HAP-1 (cell line): ENCODE data around the gene MCM8.
A peak's percentile ranks its signal among the peaks of the same experiment; 100 is the strongest.

ENCODE experiments used
- DNase-seq, 2 experiments: peaks; one replicate each; pipeline ENCODE4 v3.0.0-alpha.2; 2016 to 2020; ENCODE audit warnings: low spot score in 2 of 2
- H3K27me3 ChIP-seq: fragments of 250-450 bp; sonication (Bioruptor Pico); 2 replicates; pipeline ENCODE4 v1.5.1; 2020; ENCODE audit warnings: low read depth, mild to moderate bottlenecking, moderate library complexity
- H3K36me3 ChIP-seq: fragments of 250-450 bp; sonication (Bioruptor Pico); replicated peaks from 2 replicates; pipeline ENCODE4 v1.5.1; 2020; ENCODE audit warnings: mild to moderate bottlenecking
- H3K4me1 ChIP-seq: fragments of 250-450 bp; sonication (Bioruptor Pico); 2 replicates; pipeline ENCODE4 v1.5.1; 2020; ENCODE audit warnings: mild to moderate bottlenecking
- H3K4me3 ChIP-seq: fragments of 250-450 bp; sonication (Bioruptor Pico); 2 replicates; pipeline ENCODE4 v1.5.1; 2020; ENCODE audit warnings: mild to moderate bottlenecking, moderate library complexity
- H3K9me3 ChIP-seq: fragments of 250-450 bp; sonication (Bioruptor Pico); 2 replicates; pipeline ENCODE4 v1.5.1; 2020; ENCODE audit warnings: mild to moderate bottlenecking, moderate library complexity
- in situ Hi-C: fragments of 300-500 bp; cut with MboI; formaldehyde crosslinking; loops from 3 replicates; pipeline ENCODE4 v1.14.3; 2020; ENCODE audit warnings: low sequenced_read_pairs, inconsistent platforms, mixed read lengths

MCM8 gene

GRCh38 chr20:5996765-5997164 lies 46.3 kb downstream of the MCM8 start:
- Histone ChIP-seq H3K4me3 (no peak overlapping the region), H3K9me3 (no peaks in the 10 kb centered on the region), H3K27me3 (no peaks in the 10 kb centered on the region), H3K36me3 (peaks cover 33% of the 10 kb centered on the region), H3K4me1 (peaks cover 7% of the 10 kb centered on the region)
- no peak for DNase-seq
- in situ Hi-C loops = no loop called here

GRCh38 chr20:5999783-6000182 lies 49.3 kb downstream of the MCM8 start:
- in situ Hi-C loops = no loop called here
- Histone ChIP-seq H3K9me3 (no peaks in the 10 kb centered on the region), H3K4me3 (no peak overlapping the region), H3K27me3 (no peaks in the 10 kb centered on the region), H3K4me1 (no peaks in the 10 kb centered on the region; the same call in 1 of the 2 replicates), H3K36me3 (peaks cover 16% of the 10 kb centered on the region)
- no peak for DNase-seq

- Histone ChIP-seq H3K36me3 (peaks cover 5% of the 10 kb centered on the region), H3K27me3 (no peaks in the 10 kb centered on the region), H3K9me3 (no peaks in the 10 kb centered on the region), H3K4me3 (no peak overlapping the region), H3K4me1 (no peaks in the 10 kb centered on the region; the same call in 1 of the 2 replicates)
- in situ Hi-C loops = no loop called here
- no peak for DNase-seq
Observed at GRCh38 chr20:6000871-6001270, 50.4 kb downstream of the MCM8 start.

GRCh38 chr20:6006603-6006949 lies 56.1 kb downstream of the MCM8 start:
- no peak for DNase-seq
- peaks cover 19% of the 10 kb centered on the region for H3K36me3 ChIP-seq
- peak overlapping the region; percentile 51 for H3K4me3 ChIP-seq
- H3K27me3 ChIP-seq = no peaks in the 10 kb centered on the region
- H3K4me1 ChIP-seq = peaks cover 5% of the 10 kb centered on the region
- H3K9me3 ChIP-seq = no peaks in the 10 kb centered on the region
- in situ Hi-C loops = no loop called here

GRCh38 chr20:6007094-6007528 lies 56.7 kb downstream of the MCM8 start:
- peak in 1 of 2 experiments; percentile 12 for DNase-seq
- H3K9me3 ChIP-seq = no peaks in the 10 kb centered on the region
- H3K4me1 ChIP-seq = peaks cover 5% of the 10 kb centered on the region
- peaks cover 20% of the 10 kb centered on the region for H3K36me3 ChIP-seq
- H3K4me3 ChIP-seq = peak overlapping the region; percentile 51
- in situ Hi-C loops = no loop called here
- H3K27me3 ChIP-seq = no peaks in the 10 kb centered on the region

GRCh38 chr20:6007529-6008103 lies 57.2 kb downstream of the MCM8 start:
- Histone ChIP-seq H3K4me1 (peaks cover 5% of the 10 kb centered on the region), H3K27me3 (no peaks in the 10 kb centered on the region), H3K36me3 (peaks cover 25% of the 10 kb centered on the region), H3K9me3 (no peaks in the 10 kb centered on the region), H3K4me3 (peak overlapping the region; percentile 51)
- in situ Hi-C loops = no loop called here
- DNase-seq = no peak

- H3K4me3 ChIP-seq = peak overlapping the region; percentile 51; the same call in 1 of the 2 replicates
- in situ Hi-C loops = no loop called here
- peak in 1 of 2 experiments; percentile 32 for DNase-seq
Observed at GRCh38 chr20:6008254-6008653, 57.8 kb downstream of the MCM8 start.

GRCh38 chr20:6012179-6012578 lies 61.7 kb downstream of the MCM8 start:
- DNase-seq = no peak
- no peaks in the 10 kb centered on the region for H3K27me3 ChIP-seq
- H3K9me3 ChIP-seq = no peaks in the 10 kb centered on the region
- H3K36me3 ChIP-seq = peaks cover 63% of the 10 kb centered on the region
- H3K4me3 ChIP-seq = no peak overlapping the region
- peaks cover 5% of the 10 kb centered on the region; the same call in 1 of the 2 replicates for H3K4me1 ChIP-seq
- in situ Hi-C loops = no loop called here

More at GRCh38 chr20:6008254-6008653, 57.8 kb downstream of the MCM8 start:
- H3K4me1 ChIP-seq = peaks cover 5% of the 10 kb centered on the region
- H3K36me3 ChIP-seq = peaks cover 28% of the 10 kb centered on the region
- no peaks in the 10 kb centered on the region for H3K9me3 ChIP-seq
- no peaks in the 10 kb centered on the region for H3K27me3 ChIP-seq

- in situ Hi-C loops = no loop called here
- Histone ChIP-seq H3K27me3 (no peaks in the 10 kb centered on the region), H3K4me3 (no peak overlapping the region), H3K9me3 (no peaks in the 10 kb centered on the region), H3K4me1 (no peaks in the 10 kb centered on the region), H3K36me3 (peaks cover 75% of the 10 kb centered on the region)
- DNase-seq = no peak
Observed at GRCh38 chr20:6014017-6014416, 63.6 kb downstream of the MCM8 start.

GRCh38 chr20:6014957-6015356 lies 64.5 kb downstream of the MCM8 start:
- no peak overlapping the region for H3K4me3 ChIP-seq
- no peak for DNase-seq
- in situ Hi-C loops = no loop called here
- no peaks in the 10 kb centered on the region for H3K4me1 ChIP-seq
- no peaks in the 10 kb centered on the region for H3K9me3 ChIP-seq
- H3K27me3 ChIP-seq = no peaks in the 10 kb centered on the region
- H3K36me3 ChIP-seq = peaks cover 72% of the 10 kb centered on the region

- no peak for DNase-seq
- Histone ChIP-seq H3K4me3 (no peak overlapping the region), H3K4me1 (no peaks in the 10 kb centered on the region), H3K9me3 (no peaks in the 10 kb centered on the region), H3K36me3 (peaks cover 57% of the 10 kb centered on the region), H3K27me3 (no peaks in the 10 kb centered on the region)
- in situ Hi-C loops = no loop called here
Observed at GRCh38 chr20:6017467-6017866, 67.0 kb downstream of the MCM8 start.

- Histone ChIP-seq H3K4me3 (no peak overlapping the region), H3K27me3 (no peaks in the 10 kb centered on the region), H3K4me1 (no peaks in the 10 kb centered on the region), H3K9me3 (no peaks in the 10 kb centered on the region), H3K36me3 (peaks cover 53% of the 10 kb centered on the region)
- DNase-seq = no peak
- in situ Hi-C loops = no loop called here
Observed at GRCh38 chr20:6017880-6018279, 67.4 kb downstream of the MCM8 start.

GRCh38 chr20:6024768-6025167 lies 74.3 kb downstream of the MCM8 start:
- no peak overlapping the region for H3K4me3 ChIP-seq
- peaks cover 37% of the 10 kb centered on the region for H3K36me3 ChIP-seq
- peaks cover 6% of the 10 kb centered on the region; the same call in 1 of the 2 replicates for H3K9me3 ChIP-seq
- no peaks in the 10 kb centered on the region for H3K4me1 ChIP-seq
- H3K27me3 ChIP-seq = no peaks in the 10 kb centered on the region
- no peak for DNase-seq
- in situ Hi-C loops = no loop called here

- no peak for DNase-seq
- Histone ChIP-seq H3K9me3 (peaks cover 6% of the 10 kb centered on the region; the same call in 1 of the 2 replicates), H3K4me1 (no peaks in the 10 kb centered on the region), H3K4me3 (no peak overlapping the region), H3K36me3 (peaks cover 37% of the 10 kb centered on the region), H3K27me3 (no peaks in the 10 kb centered on the region)
- in situ Hi-C loops = no loop called here
Observed at GRCh38 chr20:6026051-6026450, 75.6 kb downstream of the MCM8 start.

- H3K27me3 ChIP-seq = no peaks in the 10 kb centered on the region
- H3K4me3 ChIP-seq = no peak overlapping the region
- DNase-seq = no peak
- in situ Hi-C loops = no loop called here
- no peaks in the 10 kb centered on the region for H3K4me1 ChIP-seq
- H3K36me3 ChIP-seq = peaks cover 27% of the 10 kb centered on the region
- H3K9me3 ChIP-seq = peaks cover 6% of the 10 kb centered on the region; the same call in 1 of the 2 replicates
Observed at GRCh38 chr20:6028818-6029217, 78.4 kb downstream of the MCM8 start.
